ENCODE measurements around the gene CD300E. TPM values are rescaled to one million over a fixed set of nuclear protein-coding genes. Genes with fewer than 3 reads are reported as not detected.
"Not testable (repeated sequence)": the region's sequence is repeated elsewhere in the genome, so short reads cannot be mapped to it uniquely, and the experiment has no call there.

CD300E gene
- total RNA-seq, 1 experiment from 2014 or later = not detected

- no peaks in the 10 kb centered on the region for H3K79me2 ChIP-seq (ENCODE audit: low read length)
- no peak overlapping the region for H3K4me3 ChIP-seq (ENCODE audit: low read length)
- H3K27ac ChIP-seq (ENCODE audit: low read length) = no peak overlapping the region
- no peak; the same call in 1 of the 2 replicates for ATAC-seq
- no peak overlapping the region for H2AFZ ChIP-seq (ENCODE audit: low read length)
- H3K9me3 ChIP-seq (ENCODE audit: low read length) = no peaks in the 10 kb centered on the region
- no peaks in the 10 kb centered on the region for H3F3A ChIP-seq (ENCODE audit: low read length, unreplicated experiment)
- H3K9ac ChIP-seq (ENCODE audit: low read length) = no peak overlapping the region
- no peaks in the 10 kb centered on the region for H4K20me1 ChIP-seq (ENCODE audit: low read length)
- TF ChIP-seq CTCF (conservative IDR thresholded peaks at IDR 0.05; ENCODE audit: low read depth, low read length) = no peak
- TF ChIP-seq EZH2 (IDR thresholded peaks at IDR 0.05; ENCODE audit: low read length, unreplicated experiment) = no peak
- no peak for TF ChIP-seq EZH2phosphoT487 (IDR thresholded peaks at IDR 0.05; ENCODE audit: borderline replicate concordance, low read length)
- no peaks in the 10 kb centered on the region for H3K9me2 ChIP-seq (replicated peaks; ENCODE audit: low read length)
- no peaks in the 10 kb centered on the region for H3K4me1 ChIP-seq (ENCODE audit: insufficient read depth, low read length)
- H3K36me3 ChIP-seq (ENCODE audit: low read depth, low read length) = no peaks in the 10 kb centered on the region
- no peak for DNase-seq
- no TSS peak for BruUV-seq (replicated peaks)
- H3K27me3 ChIP-seq (ENCODE audit: low read length) = peaks cover 79% of the 10 kb centered on the region
- H3K4me2 ChIP-seq (ENCODE audit: low read length) = no peak overlapping the region
- CTCF ChIA-PET = no interaction called here
- POLR2A ChIA-PET (ENCODE audit: unreplicated experiment) = no interaction called here
- intact Hi-C loops (cut with micrococcal nuclease) = no loop called here
These were observed 8.2 kb upstream of the CD300E start for GRCh38 chr17:74631468-74632450.

DNA sequence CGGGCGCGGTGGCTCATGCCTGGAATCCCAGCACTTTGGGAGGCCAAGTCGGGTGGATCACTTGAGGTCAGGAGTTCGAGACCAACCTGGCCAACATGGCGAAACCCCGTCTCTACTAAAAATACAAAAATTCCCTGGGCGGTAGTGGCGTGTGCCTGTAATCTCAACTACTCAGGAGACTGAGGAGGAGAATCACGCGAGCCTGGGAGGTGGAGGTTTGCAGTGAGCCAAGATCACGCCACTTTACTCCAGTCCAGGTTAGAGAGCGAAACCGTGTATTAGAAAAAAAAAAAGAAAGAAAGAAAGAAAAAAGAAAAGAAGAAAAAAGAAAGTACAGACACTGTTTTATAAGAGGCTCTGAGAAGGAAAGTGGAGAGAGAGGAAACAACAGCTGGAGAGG, 6.7 kb upstream of the CD300E start:
- H2AFZ ChIP-seq (ENCODE audit: low read length); H4K20me1 ChIP-seq (ENCODE audit: low read length); ATAC-seq; H3K27ac ChIP-seq (ENCODE audit: low read length); H3K9me2 ChIP-seq (replicated peaks; ENCODE audit: low read length); H3F3A ChIP-seq (ENCODE audit: low read length, unreplicated experiment); H3K9me3 ChIP-seq (ENCODE audit: low read length); H3K4me2 ChIP-seq (ENCODE audit: low read length); DNase-seq; H3K79me2 ChIP-seq (ENCODE audit: low read length); BruUV-seq (replicated peaks); intact Hi-C loops (cut with micrococcal nuclease); H3K36me3 ChIP-seq (ENCODE audit: low read depth, low read length); H3K4me3 ChIP-seq (ENCODE audit: low read length); H3K9ac ChIP-seq (ENCODE audit: low read length); POLR2A ChIA-PET (ENCODE audit: unreplicated experiment); H3K4me1 ChIP-seq (ENCODE audit: insufficient read depth, low read length); CTCF ChIA-PET: not testable (repeated sequence)
- H3K27me3 ChIP-seq (ENCODE audit: low read length) = peaks cover 79% of the 10 kb centered on the region

- Histone ChIP-seq H3K4me1 (ENCODE audit: insufficient read depth, low read length) (no peaks in the 10 kb centered on the region), H3F3A (ENCODE audit: low read length, unreplicated experiment) (no peaks in the 10 kb centered on the region), H3K4me3 (ENCODE audit: low read length) (no peak overlapping the region), H2AFZ (ENCODE audit: low read length) (no peak overlapping the region), H3K9me2 (replicated peaks; ENCODE audit: low read length) (no peaks in the 10 kb centered on the region), H3K79me2 (ENCODE audit: low read length) (no peaks in the 10 kb centered on the region), H3K36me3 (ENCODE audit: low read depth, low read length) (no peaks in the 10 kb centered on the region), H4K20me1 (ENCODE audit: low read length) (no peaks in the 10 kb centered on the region), H3K27me3 (ENCODE audit: low read length) (peaks cover 75% of the 10 kb centered on the region), H3K9ac (ENCODE audit: low read length) (no peak overlapping the region), H3K27ac (ENCODE audit: low read length) (no peak overlapping the region), H3K9me3 (ENCODE audit: low read length) (no peaks in the 10 kb centered on the region), H3K4me2 (ENCODE audit: low read length) (no peak overlapping the region)
- TF ChIP-seq EZH2 (IDR thresholded peaks at IDR 0.05; ENCODE audit: low read length, unreplicated experiment) = no peak
- no peak for TF ChIP-seq EZH2phosphoT487 (IDR thresholded peaks at IDR 0.05; ENCODE audit: borderline replicate concordance, low read length)
- TF ChIP-seq CTCF (conservative IDR thresholded peaks at IDR 0.05; ENCODE audit: low read depth, low read length) = no peak
- ATAC-seq = no peak
- no peak for DNase-seq
- intact Hi-C loops (cut with micrococcal nuclease) = no loop called here
- CTCF ChIA-PET = no interaction called here
- POLR2A ChIA-PET (ENCODE audit: unreplicated experiment) = no interaction called here
- no TSS peak for BruUV-seq (replicated peaks)
These were observed 2.1 kb upstream of the CD300E start for GRCh38 chr17:74625661-74626060.

Data from PC-3 (cell line).